Measurements from ENCODE around the gene IL12RB1. TPM values are rescaled to one million over a fixed set of nuclear protein-coding genes. Genes with fewer than 3 reads are reported as not detected.

IL12RB1 gene
- total RNA-seq, 1 experiment from 2014 or later: 0.36 TPM

- H3K36me3 ChIP-seq (ENCODE audit: control insufficient read depth, insufficient read depth, low read length): no peaks in the 10 kb centered on the region
- in situ Hi-C loops (cut with HindIII; ENCODE audit: low pct_unique_long_range_greater_than_20kb, low sequenced_read_pairs): no loop called here
- ChIA-PET CTCF (no interaction called here), POLR2A (interaction anchor here (0.6 kb wide), 1 partner anchor 126 kb away, joined by 12 read pairs; no protein-coding TSS in a partner anchor)
- no peak for TF ChIP-seq POLR2AphosphoS5 (IDR thresholded peaks at IDR 0.05; ENCODE audit: low read depth, low read length)
- TF ChIP-seq TCF7L2 (IDR thresholded peaks at IDR 0.05; ENCODE audit: low read depth, low read length): no peak
- no peak for TF ChIP-seq SIN3A (IDR thresholded peaks at IDR 0.05; ENCODE audit: borderline replicate concordance, insufficient read depth, low read depth, low read length)
- no peak for TF ChIP-seq CTCF (IDR thresholded peaks at IDR 0.05)
- no peak for TF ChIP-seq REST (IDR thresholded peaks at IDR 0.05; ENCODE audit: insufficient read depth in 1 of 2, low read depth in 2 of 2, low read length in 1 of 2)
- ATAC-seq: no peak
- peaks cover 10% of the 10 kb centered on the region for H3K4me1 ChIP-seq (ENCODE audit: control insufficient read depth, insufficient read depth, low read length)
- no TSS peak for BruUV-seq (replicated peaks)
- H3K27me3 ChIP-seq (ENCODE audit: control insufficient read depth, insufficient read depth, low read length): no peaks in the 10 kb centered on the region
- DNase-seq (ENCODE audit: low read depth, low spot score): no peak
- intact Hi-C loops (cut with micrococcal nuclease; ENCODE audit: unreplicated experiment): loop anchor here (10.0 kb wide), 1 partner anchor 46 kb away; no protein-coding TSS in a partner anchor
- H3K9me3 ChIP-seq (ENCODE audit: control insufficient read depth, insufficient read depth, low read depth, low read length): no peaks in the 10 kb centered on the region
- peak overlapping the region; percentile 78; the same call in 1 of the 2 replicates for H3K27ac ChIP-seq (ENCODE audit: low read length)
- peak overlapping the region; percentile 63 to 68 for H3K4me3 ChIP-seq (ENCODE audit: low read depth in 2 of 2, low read length in 2 of 2)
Observed at GRCh38 chr19:18119013-18119716, 32.4 kb upstream of the IL12RB1 start.

GRCh38 chr19:18118420-18119012 lies 31.8 kb upstream of the IL12RB1 start:
- TF ChIP-seq CTCF (IDR thresholded peaks at IDR 0.05): no peak
- no peak for TF ChIP-seq REST (IDR thresholded peaks at IDR 0.05; ENCODE audit: insufficient read depth in 1 of 2, low read depth in 2 of 2, low read length in 1 of 2)
- TF ChIP-seq TCF7L2 (IDR thresholded peaks at IDR 0.05; ENCODE audit: low read depth, low read length): no peak
- no peak for TF ChIP-seq SIN3A (IDR thresholded peaks at IDR 0.05; ENCODE audit: borderline replicate concordance, insufficient read depth, low read depth, low read length)
- TF ChIP-seq POLR2AphosphoS5 (IDR thresholded peaks at IDR 0.05; ENCODE audit: low read depth, low read length): no peak
- Histone ChIP-seq H3K36me3 (ENCODE audit: control insufficient read depth, insufficient read depth, low read length) (no peaks in the 10 kb centered on the region), H3K4me1 (ENCODE audit: control insufficient read depth, insufficient read depth, low read length) (peaks cover 10% of the 10 kb centered on the region), H3K4me3 (ENCODE audit: low read depth in 2 of 2, low read length in 2 of 2) (peak overlapping the region; percentile 63 to 68), H3K27me3 (ENCODE audit: control insufficient read depth, insufficient read depth, low read length) (no peaks in the 10 kb centered on the region), H3K9me3 (ENCODE audit: control insufficient read depth, insufficient read depth, low read depth, low read length) (no peaks in the 10 kb centered on the region), H3K27ac (ENCODE audit: low read length) (peak overlapping the region; percentile 78)
- in situ Hi-C loops (cut with HindIII; ENCODE audit: low pct_unique_long_range_greater_than_20kb, low sequenced_read_pairs) (no loop called here), intact Hi-C loops (cut with micrococcal nuclease; ENCODE audit: unreplicated experiment) (loop anchor here (10.0 kb wide), 1 partner anchor 46 kb away; no protein-coding TSS in a partner anchor)
- DNase-seq (ENCODE audit: low read depth, low spot score) (no peak), ATAC-seq (no peak)
- BruUV-seq (replicated peaks): TSS peak; percentile 64
- ChIA-PET CTCF (no interaction called here), POLR2A (interaction anchor here (0.6 kb wide), 1 partner anchor 127 kb away, joined by 12 read pairs; no protein-coding TSS in a partner anchor)
